Peyer's patch (tissue), 4 donors: ENCODE data around the gene PFKM. TPM values are rescaled to one million over a fixed set of nuclear protein-coding genes. Genes with fewer than 3 reads are reported as not detected.

Experiments
- DNase-seq, 3 donors: peaks; one replicate each; pipeline ENCODE4 v3.0.0-alpha.2; 2017 to 2019
- H3K27ac ChIP-seq, 4 donors: fragments of 200-600 bp; sonication (generic); one replicate each; pipeline ENCODE4 v1.5.1; 2016 to 2019
- H3K27me3 ChIP-seq, 2 donors: fragments of 200-600 bp; sonication (generic); one replicate each; pipeline ENCODE4 v1.5.1; 2019
- H3K36me3 ChIP-seq, 3 donors: fragments of 200-600 bp; sonication (generic); one replicate each; pipeline ENCODE4 v1.5.1; 2016 to 2019
- H3K4me1 ChIP-seq, 4 donors: fragments of 200-600 bp; sonication (generic); one replicate each; pipeline ENCODE4 v1.5.1; 2016 to 2019
- H3K4me3 ChIP-seq, 4 donors: fragments of 200-600 bp; sonication (generic); 1 replicate in 3 of 4; 2 replicates in 1 of 4; pipeline ENCODE4 v1.5.1; 2016 to 2019; ENCODE audit warnings: mild to moderate bottlenecking in 1 of 4
- H3K9me3 ChIP-seq, 4 donors: fragments of 200-600 bp; sonication (generic); one replicate each; pipeline ENCODE4 v1.5.1; 2016 to 2019; ENCODE audit warnings: mild to moderate bottlenecking in 1 of 4
- POLR2A ChIP-seq, 2 donors: fragments of 450-650 bp; IDR thresholded peaks; one replicate each; pipeline ENCODE4 v1.5.1; 2017; ENCODE audit warnings: antibody characterized with exemption in 2 of 2, mild to moderate bottlenecking in 2 of 2, moderate library complexity in 2 of 2
- total RNA-seq, 4 donors: library from RNA; depleted of rRNA; stranded (reverse); fragments of >200 nt; gene quantifications; one replicate each; pipeline ENCODE4 v1.1.0, GENCODE V29; 2016
- TF ChIP-seq, protein P1 (sequence below), 6 experiments: fragments of 450-650 bp in 4 of 6; fragments of 200-600 bp in 2 of 6; sonication (generic) in 1 of 6; IDR thresholded peaks; one replicate each; pipeline ENCODE4 v1.5.1; 2017 to 2019; ENCODE audit warnings: antibody characterized with exemption in 6 of 6, mild to moderate bottlenecking in 3 of 6, moderate library complexity in 1 of 6

Gene PFKM
- total RNA-seq, 4 donors from 2014 or later = 10.0 to 38.0 (median 27.0) TPM

DNA sequence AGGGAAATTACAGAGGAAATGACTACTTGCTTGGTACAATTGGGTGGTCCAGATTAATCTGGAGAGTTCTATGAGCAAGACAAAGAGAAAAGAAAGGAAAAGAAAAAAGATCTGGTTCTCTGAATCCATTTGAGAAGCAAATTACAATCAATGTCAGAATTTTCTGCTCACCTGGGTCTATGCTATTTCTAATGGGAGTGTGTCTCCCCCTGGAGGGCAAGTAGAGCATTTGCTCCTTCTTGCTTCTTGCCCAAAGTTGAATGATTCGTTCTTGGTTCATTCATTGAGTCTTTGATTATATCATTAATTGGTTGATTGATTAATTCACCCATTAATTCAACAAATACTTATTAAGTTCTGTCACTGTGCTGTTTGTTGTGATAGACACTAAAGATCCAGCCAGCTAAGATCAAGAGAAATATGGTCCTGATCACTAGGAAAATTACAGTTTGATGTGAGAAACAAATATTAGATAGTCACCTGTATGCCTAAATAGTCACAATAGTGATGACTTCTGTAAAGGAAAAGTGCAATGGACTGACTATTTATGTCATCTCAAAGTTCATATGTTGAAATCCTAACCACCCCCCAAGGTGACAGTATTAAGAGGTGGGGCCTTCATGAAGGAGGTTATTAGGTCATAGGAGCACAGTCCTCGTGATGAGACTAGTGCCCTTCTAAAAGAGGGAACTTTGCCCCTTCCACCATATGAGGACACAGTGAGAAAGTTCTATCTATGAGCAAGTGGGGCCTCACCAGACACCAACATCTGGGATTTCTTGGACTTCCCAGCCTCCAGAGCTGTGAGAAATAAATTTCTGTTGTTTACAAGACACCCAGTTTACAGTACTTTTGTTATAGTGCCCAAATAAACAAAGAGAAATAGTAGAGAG is 46.2 kb downstream of the PFKM start:
- Histone ChIP-seq H3K27ac (no peak overlapping the region), H3K4me3 (no peak overlapping the region), H3K36me3 (no peaks in the 10 kb centered on the region), H3K27me3 (no peaks in the 10 kb centered on the region), H3K4me1 (no peaks in the 10 kb centered on the region), H3K9me3 (no peaks in the 10 kb centered on the region)
- DNase-seq = no peak
- TF ChIP-seq, protein P1, sequence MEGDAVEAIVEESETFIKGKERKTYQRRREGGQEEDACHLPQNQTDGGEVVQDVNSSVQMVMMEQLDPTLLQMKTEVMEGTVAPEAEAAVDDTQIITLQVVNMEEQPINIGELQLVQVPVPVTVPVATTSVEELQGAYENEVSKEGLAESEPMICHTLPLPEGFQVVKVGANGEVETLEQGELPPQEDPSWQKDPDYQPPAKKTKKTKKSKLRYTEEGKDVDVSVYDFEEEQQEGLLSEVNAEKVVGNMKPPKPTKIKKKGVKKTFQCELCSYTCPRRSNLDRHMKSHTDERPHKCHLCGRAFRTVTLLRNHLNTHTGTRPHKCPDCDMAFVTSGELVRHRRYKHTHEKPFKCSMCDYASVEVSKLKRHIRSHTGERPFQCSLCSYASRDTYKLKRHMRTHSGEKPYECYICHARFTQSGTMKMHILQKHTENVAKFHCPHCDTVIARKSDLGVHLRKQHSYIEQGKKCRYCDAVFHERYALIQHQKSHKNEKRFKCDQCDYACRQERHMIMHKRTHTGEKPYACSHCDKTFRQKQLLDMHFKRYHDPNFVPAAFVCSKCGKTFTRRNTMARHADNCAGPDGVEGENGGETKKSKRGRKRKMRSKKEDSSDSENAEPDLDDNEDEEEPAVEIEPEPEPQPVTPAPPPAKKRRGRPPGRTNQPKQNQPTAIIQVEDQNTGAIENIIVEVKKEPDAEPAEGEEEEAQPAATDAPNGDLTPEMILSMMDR (IDR thresholded peaks at IDR 0.05) = peak; percentile 78 to 94 (median 90)
- no peak for TF ChIP-seq POLR2A (IDR thresholded peaks at IDR 0.05)

DNA sequence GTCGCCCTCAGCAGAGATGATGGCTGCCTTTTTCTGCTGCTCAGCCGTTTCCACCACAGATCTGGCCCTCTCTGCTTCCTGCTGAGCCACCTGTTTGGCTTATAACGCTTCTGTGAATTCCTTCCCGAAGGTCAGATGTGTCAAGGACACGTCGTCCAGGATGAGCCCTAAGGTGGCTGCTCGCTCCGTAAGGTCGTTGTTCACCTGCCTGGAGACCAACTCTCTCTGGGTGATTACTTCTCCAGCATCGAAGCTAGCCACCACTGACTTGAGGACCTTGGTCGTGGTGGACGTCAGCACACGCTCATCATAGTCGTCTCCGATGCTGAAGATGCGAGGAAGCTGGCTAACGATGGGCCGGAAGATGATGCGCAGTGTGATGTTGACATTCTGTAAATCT is 49.8 kb downstream of the PFKM start:
- H3K27me3 ChIP-seq = no peaks in the 10 kb centered on the region
- TF ChIP-seq POLR2A (IDR thresholded peaks at IDR 0.05) = no peak
- TF ChIP-seq, protein P1 (IDR thresholded peaks at IDR 0.05) = no peak

DNA sequence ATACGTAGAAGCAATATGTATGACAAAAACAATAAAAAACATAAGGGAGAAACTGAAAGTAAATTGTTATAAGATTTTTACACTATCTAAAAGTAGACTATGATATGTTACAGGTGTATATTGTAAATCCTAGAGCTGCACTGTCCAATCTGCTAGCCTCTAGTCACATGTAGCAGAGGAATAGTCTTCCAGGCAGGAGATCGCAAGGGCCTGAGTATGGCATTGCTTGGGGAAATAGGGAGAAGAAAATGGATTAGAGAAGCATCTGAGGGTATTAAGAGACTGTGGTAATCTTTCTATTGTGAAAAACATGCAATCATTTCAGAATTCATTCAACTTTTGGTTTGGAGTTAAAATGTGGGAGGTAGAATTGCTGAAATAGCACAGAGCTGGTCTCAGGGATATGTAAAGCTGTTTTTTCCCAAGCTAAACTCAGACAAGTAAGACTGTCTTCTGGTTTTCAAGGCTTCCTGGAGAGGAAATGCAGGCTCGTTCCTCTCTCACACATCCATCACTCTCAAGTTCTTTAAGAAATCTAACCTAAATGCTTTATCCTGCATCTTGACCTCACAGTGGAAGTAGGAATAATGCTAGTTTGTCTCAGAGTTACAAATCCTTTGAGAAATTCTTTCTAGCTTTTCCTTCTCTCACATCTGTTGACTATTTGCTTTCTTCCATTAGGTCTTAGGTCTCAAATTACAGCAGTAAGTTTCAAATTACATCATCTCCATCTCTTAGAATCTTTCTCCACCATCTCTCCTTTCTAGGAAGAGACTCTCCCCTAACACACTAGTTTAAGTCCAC is 56.7 kb downstream of the PFKM start:
- H3K9me3 ChIP-seq = no peaks in the 10 kb centered on the region
- no peaks in the 10 kb centered on the region for H3K36me3 ChIP-seq
- no peak overlapping the region for H3K4me3 ChIP-seq
- no peaks in the 10 kb centered on the region for H3K4me1 ChIP-seq
- no peak overlapping the region for H3K27ac ChIP-seq
- no peaks in the 10 kb centered on the region for H3K27me3 ChIP-seq
- TF ChIP-seq, protein P1 (IDR thresholded peaks at IDR 0.05) = no peak
- no peak for TF ChIP-seq POLR2A (IDR thresholded peaks at IDR 0.05)
- DNase-seq = no peak

More for the DNA sequence above, 49.8 kb downstream of the PFKM start:
- Histone ChIP-seq H3K4me1 (no peaks in the 10 kb centered on the region), H3K4me3 (no peak overlapping the region), H3K9me3 (no peaks in the 10 kb centered on the region), H3K36me3 (no peaks in the 10 kb centered on the region), H3K27ac (no peak overlapping the region)
- DNase-seq = no peak

DNA sequence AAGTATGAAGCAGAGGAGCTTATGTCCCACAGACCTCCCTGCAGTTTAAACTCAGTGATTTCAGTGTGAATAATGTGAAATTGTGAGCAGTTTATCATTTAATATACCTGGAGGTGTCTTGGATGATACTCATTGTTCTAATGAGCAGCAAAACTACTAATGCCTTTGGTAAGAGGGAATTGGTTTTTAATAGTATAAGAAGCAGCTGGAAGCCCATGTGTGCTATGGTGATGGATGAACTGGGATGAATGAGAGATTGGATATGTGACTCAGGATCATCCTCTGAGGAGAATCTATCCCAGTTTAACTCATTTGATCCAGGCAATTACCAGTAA is 57.2 kb downstream of the PFKM start:
- Histone ChIP-seq H3K4me1 (no peaks in the 10 kb centered on the region), H3K27ac (no peak overlapping the region), H3K9me3 (no peaks in the 10 kb centered on the region), H3K36me3 (no peaks in the 10 kb centered on the region), H3K27me3 (no peaks in the 10 kb centered on the region), H3K4me3 (no peak overlapping the region)
- TF ChIP-seq POLR2A (IDR thresholded peaks at IDR 0.05) = no peak
- TF ChIP-seq, protein P1 (IDR thresholded peaks at IDR 0.05) = no peak
- no peak for DNase-seq

DNA sequence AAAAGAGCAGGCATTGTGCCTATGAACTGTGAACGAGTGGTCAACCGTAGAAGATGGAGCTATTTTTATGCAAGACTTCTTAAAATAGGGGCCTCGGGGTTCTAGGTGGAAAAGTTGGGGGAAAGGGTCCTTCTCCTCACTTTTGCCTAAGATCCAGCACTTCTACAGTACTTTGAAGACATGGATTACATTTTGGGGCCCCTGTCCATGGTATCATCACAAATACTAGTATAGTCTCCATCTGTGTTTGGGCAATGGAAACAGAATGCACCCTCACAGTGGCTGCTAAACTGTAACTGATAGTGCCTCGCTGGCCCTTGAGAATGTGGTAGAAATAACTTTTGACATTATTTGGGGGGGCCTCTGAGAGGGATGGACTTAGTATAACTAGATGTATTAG is 58.8 kb downstream of the PFKM start:
- peaks cover 0 to 5% (median 0%) of the 10 kb centered on the region in 4 donors for H3K4me1 ChIP-seq
- no peaks in the 10 kb centered on the region for H3K9me3 ChIP-seq
- H3K27me3 ChIP-seq = no peaks in the 10 kb centered on the region
- no peak overlapping the region for H3K27ac ChIP-seq
- no peak for DNase-seq
- TF ChIP-seq, protein P1 (IDR thresholded peaks at IDR 0.05) = no peak
- TF ChIP-seq POLR2A (IDR thresholded peaks at IDR 0.05) = no peak
- no peak overlapping the region for H3K4me3 ChIP-seq
- H3K36me3 ChIP-seq = no peaks in the 10 kb centered on the region
